CD1c-positive myeloid dendritic cell (primary cell): ENCODE data around the gene DHRSX.
"Not testable (repeated sequence)": the region's sequence is repeated elsewhere in the genome, so short reads cannot be mapped to it uniquely, and the experiment has no call there.

Source experiments
- DNase-seq: peaks from one replicate; pipeline ENCODE4 v3.0.0-alpha.2; 2016; ENCODE audit errors: extremely low spot score

DHRSX gene

GRCh38 chrX:2425286-2426071 lies 75.3 kb downstream of the DHRSX start:
- no peak for DNase-seq

- DNase-seq, result no peak
Observed at GRCh38 chrX:2424317-2424716, 76.5 kb downstream of the DHRSX start.

GRCh38 chrX:2423899-2424298 lies 76.9 kb downstream of the DHRSX start:
- DNase-seq, result no peak

GRCh38 chrX:2423282-2423681 lies 77.5 kb downstream of the DHRSX start:
- no peak for DNase-seq

GRCh38 chrX:2419418-2419817 lies 81.4 kb downstream of the DHRSX start:
- DNase-seq, result not testable (repeated sequence)

GRCh38 chrX:2418000-2418399 lies 82.8 kb downstream of the DHRSX start:
- no peak for DNase-seq

- DNase-seq, result no peak
Observed at GRCh38 chrX:2416851-2417604, 83.7 kb downstream of the DHRSX start.

- DNase-seq, result no peak
Observed at GRCh38 chrX:2414384-2414783, 86.4 kb downstream of the DHRSX start.

GRCh38 chrX:2413969-2414368 lies 86.8 kb downstream of the DHRSX start:
- no peak for DNase-seq

GRCh38 chrX:2412131-2412530 lies 88.6 kb downstream of the DHRSX start:
- no peak for DNase-seq

- no peak for DNase-seq
Observed at GRCh38 chrX:2410279-2411020, 90.3 kb downstream of the DHRSX start.

- DNase-seq, result no peak
Observed at GRCh38 chrX:2409796-2410195, 91.0 kb downstream of the DHRSX start.

GRCh38 chrX:2408856-2409255 lies 91.9 kb downstream of the DHRSX start:
- DNase-seq, result no peak

- DNase-seq, result no peak
Observed at GRCh38 chrX:2406891-2407518, 93.8 kb downstream of the DHRSX start.

GRCh38 chrX:2404776-2405175 lies 96.0 kb downstream of the DHRSX start:
- no peak for DNase-seq

GRCh38 chrX:2402361-2402690 lies 98.5 kb downstream of the DHRSX start:
- no peak for DNase-seq

- no peak for DNase-seq
Observed at GRCh38 chrX:2401590-2402360, 99.0 kb downstream of the DHRSX start.

GRCh38 chrX:2401201-2401589 lies 99.6 kb downstream of the DHRSX start:
- no peak for DNase-seq

GRCh38 chrX:2398064-2398656 lies 102.6 kb downstream of the DHRSX start:
- DNase-seq, result no peak

- no peak for DNase-seq
Observed at GRCh38 chrX:2397229-2398063, 103.3 kb downstream of the DHRSX start.
